Mesendoderm (in vitro differentiated cells): ENCODE measurements around the gene PHC1.

Experiments used
- DNase-seq: peaks from one replicate; pipeline ENCODE4 v3.0.0; 2013
- H2AK5ac ChIP-seq: 2 replicates; pipeline ENCODE4 v1.6.1; 2013; ENCODE audit warnings: low read length, inconsistent platforms
- H2BK120ac ChIP-seq: 2 replicates; pipeline ENCODE4 v1.6.1; 2013; ENCODE audit warnings: low read depth, mild to moderate bottlenecking, low read length, moderate library complexity, mixed read lengths
- H2BK15ac ChIP-seq: replicated peaks from 2 replicates; pipeline ENCODE4 v1.6.1; 2013; ENCODE audit warnings: low read depth, mild to moderate bottlenecking, moderate library complexity
- H2BK5ac ChIP-seq: 2 replicates; pipeline ENCODE4 v1.6.1; 2013; ENCODE audit warnings: low read length, inconsistent platforms
- H3K18ac ChIP-seq: 2 replicates; pipeline ENCODE4 v1.6.1; 2013; ENCODE audit warnings: mild to moderate bottlenecking, low read length, mixed read lengths
- H3K23ac ChIP-seq: one replicate; pipeline ENCODE4 v1.6.1; 2013; ENCODE audit warnings: low read length
- H3K27ac ChIP-seq: 2 replicates; pipeline ENCODE4 v1.5.1; 2013; ENCODE audit warnings: low read depth, mild to moderate bottlenecking, inconsistent platforms, low read length, moderate library complexity
- H3K27me3 ChIP-seq: 2 replicates; pipeline ENCODE4 v1.6.1; 2013; ENCODE audit warnings: low read length, control low read depth, mild to moderate bottlenecking, inconsistent platforms; ENCODE audit not compliant: insufficient read depth, poor library complexity
- H3K36me3 ChIP-seq: 2 replicates; pipeline ENCODE4 v1.6.1; 2013; ENCODE audit warnings: low read length, inconsistent platforms; ENCODE audit not compliant: control insufficient read depth, insufficient read depth
- H3K4ac ChIP-seq: one replicate; pipeline ENCODE4 v1.6.1; 2013; ENCODE audit warnings: low read depth, mild to moderate bottlenecking, low read length, moderate library complexity
- H3K4me1 ChIP-seq: 2 replicates; pipeline ENCODE4 v1.6.1; 2013; ENCODE audit warnings: low read depth, low read length, inconsistent platforms; ENCODE audit not compliant: control insufficient read depth
- H3K4me2 ChIP-seq: 2 replicates; pipeline ENCODE4 v1.6.1; 2013; ENCODE audit warnings: low read length
- H3K4me3 ChIP-seq: 2 replicates; pipeline ENCODE4 v1.5.1; 2013; ENCODE audit warnings: mild to moderate bottlenecking, low read length
- H3K56ac ChIP-seq: one replicate; pipeline ENCODE4 v1.6.1; 2013; ENCODE audit warnings: low read length
- H3K79me1 ChIP-seq: 2 replicates; pipeline ENCODE4 v1.6.1; 2013; ENCODE audit warnings: low read length, inconsistent platforms
- H3K79me2 ChIP-seq: 2 replicates; pipeline ENCODE4 v1.6.1; 2013; ENCODE audit warnings: mild to moderate bottlenecking, low read length; ENCODE audit not compliant: control insufficient read depth, insufficient read depth
- H3K9ac ChIP-seq: 2 replicates; pipeline ENCODE4 v1.6.1; 2013; ENCODE audit warnings: low read length, inconsistent platforms
- H4K5ac ChIP-seq: one replicate; pipeline ENCODE4 v1.6.1; 2013; ENCODE audit warnings: low read length
- H4K8ac ChIP-seq: one replicate; pipeline ENCODE4 v1.6.1; 2013; ENCODE audit warnings: low read depth, mild to moderate bottlenecking, control low read depth, low read length, moderate library complexity
- WGBS: extraction: QIAGEN DNeasy Blood & Tissue Kit; methylation state at CpG from one replicate; pipeline ENCODE4 v1.1.7; 2013; ENCODE audit warnings: low lambda C conversion rate, missing lambda C conversion rate; ENCODE audit not compliant: insufficient coverage; ENCODE audit errors: extremely low coverage; 5-methylcytosine and 5-hydroxymethylcytosine counted together

PHC1 gene

DNA sequence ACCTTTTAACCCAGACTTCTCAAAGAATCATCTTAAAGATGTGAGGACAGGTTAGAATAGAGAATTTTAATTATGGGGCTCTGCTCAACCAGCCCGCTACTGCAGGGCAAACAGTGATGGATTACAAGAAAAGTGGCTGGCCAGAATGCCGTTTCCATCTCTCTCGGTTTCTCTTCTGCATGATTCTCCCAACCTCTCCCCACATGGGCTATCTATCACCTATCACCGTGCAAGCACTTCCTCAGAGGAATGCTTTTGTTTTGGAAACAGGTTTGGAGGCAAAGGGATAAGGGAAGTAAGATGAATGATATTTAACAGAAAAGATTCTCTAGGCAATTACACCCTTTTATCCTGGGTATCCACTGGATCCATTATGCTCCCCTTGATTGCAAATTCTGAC lies 37.4 kb upstream of the PHC1 start:
- no peak overlapping the region for H3K56ac ChIP-seq
- no peak overlapping the region for H3K9ac ChIP-seq
- no peaks in the 10 kb centered on the region for H3K79me1 ChIP-seq
- no peak overlapping the region for H3K18ac ChIP-seq
- H2BK5ac ChIP-seq = no peak overlapping the region
- H3K4ac ChIP-seq = no peak overlapping the region
- H3K27me3 ChIP-seq = no peaks in the 10 kb centered on the region
- no peak overlapping the region for H2BK120ac ChIP-seq
- no peak overlapping the region for H3K23ac ChIP-seq
- H3K4me2 ChIP-seq = no peak overlapping the region
- H2BK15ac ChIP-seq = no peak overlapping the region
- H3K4me1 ChIP-seq = no peaks in the 10 kb centered on the region
- H4K8ac ChIP-seq = no peak overlapping the region
- no peak overlapping the region for H2AK5ac ChIP-seq
- no peak overlapping the region for H4K5ac ChIP-seq
- DNase-seq = peak; percentile 14
- H3K36me3 ChIP-seq = no peaks in the 10 kb centered on the region
- WGBS = no CpG with 5 or more reads among the region's 4 CpGs
- H3K79me2 ChIP-seq = no peaks in the 10 kb centered on the region
- no peak overlapping the region for H3K27ac ChIP-seq
- H3K4me3 ChIP-seq = no peak overlapping the region

DNA sequence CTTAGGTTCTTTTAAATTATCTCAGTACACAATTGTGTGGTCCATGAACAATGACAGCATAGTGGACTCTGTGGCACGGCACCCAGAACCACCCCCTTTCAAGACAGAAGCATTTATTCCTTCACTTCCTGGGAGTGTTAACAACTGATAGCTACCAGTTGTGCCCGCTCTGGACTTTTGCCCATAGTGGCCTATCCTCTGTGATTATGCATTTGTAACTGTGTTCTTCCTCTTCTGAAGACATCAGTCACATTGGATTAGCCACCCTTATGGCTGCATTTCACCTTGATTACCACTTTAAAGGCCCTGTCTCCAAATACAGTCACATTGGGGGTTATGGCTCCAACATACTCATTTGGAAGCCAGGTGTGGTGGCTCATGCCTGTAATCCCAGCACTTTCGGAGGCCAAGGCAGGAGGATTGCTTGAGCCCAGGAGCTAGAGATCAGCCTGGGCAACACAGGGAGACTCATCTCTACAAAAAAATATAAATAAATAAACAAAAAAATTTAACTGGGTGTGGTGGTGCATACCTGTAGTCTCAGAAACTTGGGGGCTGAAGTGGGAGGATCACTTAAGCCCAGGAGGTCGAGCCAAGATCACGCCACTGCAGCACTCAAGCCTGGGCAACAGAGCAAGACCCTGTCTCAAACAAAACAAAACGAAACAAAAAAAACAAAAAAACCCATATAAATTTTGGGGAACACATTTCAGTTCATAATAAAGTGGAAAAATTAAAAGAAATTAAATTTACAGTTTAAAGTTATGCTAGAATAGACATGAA lies 27.6 kb upstream of the PHC1 start:
- H3K4ac ChIP-seq = no peak overlapping the region
- H3K4me1 ChIP-seq = no peaks in the 10 kb centered on the region
- H4K8ac ChIP-seq = no peak overlapping the region
- H2BK120ac ChIP-seq = no peak overlapping the region
- no peaks in the 10 kb centered on the region for H3K27me3 ChIP-seq
- H3K79me2 ChIP-seq = no peaks in the 10 kb centered on the region
- H3K27ac ChIP-seq = no peak overlapping the region
- H3K4me3 ChIP-seq = no peak overlapping the region
- no peak overlapping the region for H3K18ac ChIP-seq
- H3K9ac ChIP-seq = no peak overlapping the region
- no CpG with 5 or more reads among the region's 6 CpGs for WGBS
- no peak overlapping the region for H4K5ac ChIP-seq
- no peak overlapping the region for H3K23ac ChIP-seq
- H3K36me3 ChIP-seq = no peaks in the 10 kb centered on the region
- no peak overlapping the region for H2AK5ac ChIP-seq
- H3K4me2 ChIP-seq = no peak overlapping the region
- no peaks in the 10 kb centered on the region for H3K79me1 ChIP-seq
- H2BK15ac ChIP-seq = no peak overlapping the region
- DNase-seq = no peak
- H2BK5ac ChIP-seq = no peak overlapping the region
- H3K56ac ChIP-seq = no peak overlapping the region

DNA sequence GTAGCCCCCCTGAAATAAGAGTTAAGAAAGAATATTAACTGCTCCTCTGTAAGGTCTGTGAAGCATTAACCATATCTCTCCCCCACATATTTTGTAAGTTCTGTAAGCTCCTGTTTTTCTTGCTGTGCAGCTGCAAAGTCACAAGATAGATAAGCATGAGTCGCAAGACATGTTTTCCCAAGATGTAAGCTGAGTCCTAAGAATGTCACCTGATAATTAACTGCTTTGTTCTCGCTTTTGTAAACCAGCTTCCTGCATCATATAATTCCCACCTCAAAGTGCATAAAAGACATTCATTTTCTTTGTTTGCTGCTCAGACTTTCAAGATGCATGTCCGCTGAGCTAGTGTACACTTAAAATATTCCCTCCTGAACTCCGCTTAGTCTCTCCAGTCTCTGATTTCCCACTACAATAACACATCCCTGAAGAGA lies 27.0 kb upstream of the PHC1 start:
- Histone ChIP-seq H3K4ac (no peak overlapping the region), H2BK5ac (no peak overlapping the region), H3K36me3 (no peaks in the 10 kb centered on the region), H3K79me1 (no peaks in the 10 kb centered on the region), H3K56ac (no peak overlapping the region), H3K23ac (no peak overlapping the region), H3K79me2 (no peaks in the 10 kb centered on the region), H2BK120ac (no peak overlapping the region), H3K4me2 (no peak overlapping the region), H3K27ac (no peak overlapping the region), H3K18ac (no peak overlapping the region), H4K5ac (no peak overlapping the region), H2BK15ac (no peak overlapping the region), H2AK5ac (no peak overlapping the region), H3K27me3 (no peaks in the 10 kb centered on the region), H3K4me3 (no peak overlapping the region), H3K4me1 (no peaks in the 10 kb centered on the region), H4K8ac (no peak overlapping the region), H3K9ac (no peak overlapping the region)
- DNase-seq = no peak
- no CpG with 5 or more reads among the region's 4 CpGs for WGBS

DNA sequence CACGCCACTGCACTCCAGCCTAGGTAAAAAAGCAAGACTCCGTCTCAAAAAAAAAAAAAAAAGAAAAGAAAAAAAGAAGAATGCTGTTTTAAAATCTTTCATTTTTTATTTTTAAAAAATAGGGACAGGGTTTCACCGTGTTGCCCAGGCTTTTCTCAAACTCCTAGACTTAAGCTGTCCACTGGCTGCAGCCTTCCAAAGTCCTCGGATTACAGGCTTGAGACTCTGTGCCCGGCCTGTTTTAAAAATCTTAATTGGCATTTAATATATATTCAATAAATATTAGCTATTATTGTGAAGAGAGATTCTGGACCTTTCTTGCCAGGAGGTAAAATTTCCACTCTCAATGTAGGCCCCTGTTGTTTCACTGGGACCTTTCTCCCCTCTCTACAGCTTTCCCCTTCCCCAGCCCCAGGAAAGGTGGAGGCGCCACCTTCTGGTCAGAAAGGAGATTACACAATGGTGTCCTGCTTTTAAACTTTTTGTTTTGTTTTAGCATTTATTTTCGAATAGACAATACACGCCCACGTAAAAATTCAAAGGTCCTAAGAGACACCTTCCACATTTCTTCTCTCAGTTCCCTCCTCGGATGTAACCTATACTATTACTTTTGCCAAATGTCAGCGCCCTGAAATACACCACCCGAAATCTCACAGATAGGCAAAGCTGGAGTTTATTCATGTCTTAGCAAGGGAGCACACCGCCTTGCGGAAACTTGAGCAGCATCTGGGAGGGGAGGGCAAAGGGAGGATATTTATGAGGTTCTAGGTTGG lies 23.8 kb upstream of the PHC1 start:
- Histone ChIP-seq H3K56ac (peak overlapping the region; percentile 56), H3K4me3 (no peak overlapping the region), H3K79me2 (no peaks in the 10 kb centered on the region), H4K8ac (no peak overlapping the region), H2BK120ac (no peak overlapping the region), H3K4ac (no peak overlapping the region), H2BK15ac (no peak overlapping the region), H3K27ac (no peak overlapping the region), H3K18ac (peak overlapping the region; percentile 60), H2AK5ac (no peak overlapping the region), H3K4me1 (no peaks in the 10 kb centered on the region), H3K36me3 (no peaks in the 10 kb centered on the region), H3K23ac (no peak overlapping the region), H3K9ac (peak overlapping the region; percentile 32), H3K4me2 (peak overlapping the region; percentile 33), H3K27me3 (no peaks in the 10 kb centered on the region), H2BK5ac (no peak overlapping the region), H3K79me1 (no peaks in the 10 kb centered on the region), H4K5ac (no peak overlapping the region)
- no CpG with 5 or more reads among the region's 14 CpGs for WGBS
- peak; percentile 78 for DNase-seq

DNA sequence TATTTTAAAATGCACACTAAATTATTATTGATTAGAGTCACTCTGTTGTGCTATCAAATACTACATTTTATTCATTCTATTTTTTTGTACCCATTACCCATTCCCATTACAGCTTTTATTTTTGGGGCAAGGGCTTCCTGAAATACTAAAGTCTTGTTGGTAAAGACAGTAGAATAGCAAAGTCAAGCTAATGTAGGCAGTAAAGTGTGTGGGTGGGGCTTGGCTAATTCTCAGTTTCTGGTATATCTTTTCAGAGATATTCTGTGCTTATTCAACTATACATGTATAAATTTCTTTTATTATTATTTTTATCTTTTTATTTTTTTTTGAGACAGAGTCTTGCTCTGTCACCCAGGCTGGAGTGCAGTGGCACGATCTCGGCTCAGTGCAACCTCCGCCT lies 22.3 kb upstream of the PHC1 start:
- no CpG with 5 or more reads among the region's 3 CpGs for WGBS
- H3K4me2 ChIP-seq = no peak overlapping the region
- H2BK120ac ChIP-seq = no peak overlapping the region
- H2BK5ac ChIP-seq = no peak overlapping the region
- no peak overlapping the region for H3K9ac ChIP-seq
- no peaks in the 10 kb centered on the region for H3K36me3 ChIP-seq
- H3K4me1 ChIP-seq = no peaks in the 10 kb centered on the region
- no peaks in the 10 kb centered on the region for H3K79me1 ChIP-seq
- H4K8ac ChIP-seq = no peak overlapping the region
- H3K56ac ChIP-seq = no peak overlapping the region
- H2AK5ac ChIP-seq = no peak overlapping the region
- no peak overlapping the region for H3K4ac ChIP-seq
- H4K5ac ChIP-seq = no peak overlapping the region
- H3K18ac ChIP-seq = no peak overlapping the region
- H3K4me3 ChIP-seq = no peak overlapping the region
- H3K79me2 ChIP-seq = no peaks in the 10 kb centered on the region
- no peak overlapping the region for H3K27ac ChIP-seq
- DNase-seq = no peak
- no peak overlapping the region for H2BK15ac ChIP-seq
- no peak overlapping the region for H3K23ac ChIP-seq
- H3K27me3 ChIP-seq = no peaks in the 10 kb centered on the region
